Pulmonary artery endothelial cell (primary cell): Measurements from ENCODE around the gene RIMBP2. TPM values are rescaled to one million over a fixed set of nuclear protein-coding genes. Genes with fewer than 3 reads are reported as not detected.

ENCODE experiments used
- DNase-seq: peaks from one replicate; pipeline ENCODE4 v3.0.0-alpha.2; 2011; ENCODE audit warnings: low read depth, low spot score
- total RNA-seq: library from RNA; depleted of rRNA; stranded (reverse); fragments of >200 nt; gene quantifications from 2 replicates; pipeline ENCODE4 v1.2.3, GENCODE V29; 2014

Gene RIMBP2
- total RNA-seq, 1 donor from 2014 or later = not detected

- no peak for DNase-seq
These were observed 225.4 kb downstream of the RIMBP2 start for GRCh38 chr12:130490674-130491073.

GRCh38 chr12:130489293-130489692 lies 226.8 kb downstream of the RIMBP2 start:
- no peak for DNase-seq

GRCh38 chr12:130488358-130488710 lies 227.8 kb downstream of the RIMBP2 start:
- DNase-seq = no peak

GRCh38 chr12:130487636-130488357 lies 228.3 kb downstream of the RIMBP2 start:
- DNase-seq = no peak

- no peak for DNase-seq
These were observed 229.1 kb downstream of the RIMBP2 start for GRCh38 chr12:130486891-130487416.

GRCh38 chr12:130486146-130486435 lies 230.0 kb downstream of the RIMBP2 start:
- no peak for DNase-seq

- no peak for DNase-seq
These were observed 230.6 kb downstream of the RIMBP2 start for GRCh38 chr12:130485291-130486145.

- no peak for DNase-seq
These were observed 231.9 kb downstream of the RIMBP2 start for GRCh38 chr12:130484221-130484620.

GRCh38 chr12:130483616-130484180 lies 232.4 kb downstream of the RIMBP2 start:
- DNase-seq = no peak

GRCh38 chr12:130482448-130482847 lies 233.7 kb downstream of the RIMBP2 start:
- no peak for DNase-seq

- no peak for DNase-seq
These were observed 234.7 kb downstream of the RIMBP2 start for GRCh38 chr12:130481392-130481879.

GRCh38 chr12:130480887-130481286 lies 235.2 kb downstream of the RIMBP2 start:
- no peak for DNase-seq

- DNase-seq = no peak
These were observed 235.9 kb downstream of the RIMBP2 start for GRCh38 chr12:130480231-130480630.

GRCh38 chr12:130479401-130480125 lies 236.5 kb downstream of the RIMBP2 start:
- no peak for DNase-seq

- no peak for DNase-seq
These were observed 237.3 kb downstream of the RIMBP2 start for GRCh38 chr12:130478786-130479185.

GRCh38 chr12:130477701-130478100 lies 238.4 kb downstream of the RIMBP2 start:
- no peak for DNase-seq

- DNase-seq = no peak
These were observed 238.8 kb downstream of the RIMBP2 start for GRCh38 chr12:130477266-130477665.

GRCh38 chr12:130476451-130477135 lies 239.5 kb downstream of the RIMBP2 start:
- DNase-seq = no peak

- DNase-seq = no peak
These were observed 241.4 kb downstream of the RIMBP2 start for GRCh38 chr12:130474599-130475269.

- no peak for DNase-seq
These were observed 242.8 kb downstream of the RIMBP2 start for GRCh38 chr12:130473266-130473665.
